Stimulated activated CD8-positive, alpha-beta memory T cell treated with anti-CD3 and anti-CD28 coated beads, Interleukin-7, amount 100 ng/mL, for 48 hours (primary cell): ENCODE results near the gene ADAMTS2.
"Not testable (repeated sequence)": the region's sequence is repeated elsewhere in the genome, so short reads cannot be mapped to it uniquely, and the experiment has no call there.

Source experiments
- DNase-seq, 2 donors: peaks; one replicate each; pipeline ENCODE4 v3.0.0-alpha.2; 2020; ENCODE audit warnings: low read depth in 1 of 2; ENCODE audit errors: extremely low read depth in 1 of 2

The ADAMTS2 gene

DNA sequence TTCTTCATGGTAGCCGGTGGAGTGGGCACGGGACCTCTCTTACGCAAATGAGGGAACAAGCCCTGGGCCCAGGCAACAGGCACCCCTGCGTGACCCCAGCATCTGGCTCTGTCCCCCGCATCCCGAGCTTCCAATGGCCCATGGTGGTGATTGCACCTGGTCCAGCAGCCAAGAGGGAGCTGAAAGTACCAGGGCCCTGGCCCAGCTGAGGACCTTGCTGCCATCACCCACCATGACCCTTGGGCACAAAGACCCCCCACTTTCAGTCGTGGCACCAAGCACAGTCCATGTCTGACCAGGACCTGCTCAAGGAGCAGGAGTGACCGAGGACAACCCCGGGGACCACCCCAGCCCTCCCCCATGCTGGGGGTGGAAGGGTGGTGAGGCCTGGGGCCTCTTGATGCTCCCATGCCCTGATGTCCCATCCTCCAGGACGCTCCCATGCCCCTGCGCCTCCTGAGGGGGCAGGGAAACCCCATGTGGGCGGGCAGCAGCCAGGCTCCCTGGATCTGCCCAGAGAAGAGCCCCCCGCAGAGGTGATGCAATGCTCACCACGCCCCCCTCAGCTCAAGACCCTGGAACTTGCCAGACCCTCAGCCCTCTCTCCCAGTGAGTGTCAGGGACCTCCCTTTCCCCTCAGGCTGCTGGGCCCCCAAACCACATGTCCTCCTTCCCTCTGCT is 123.9 kb downstream of the ADAMTS2 start:
- no peak for DNase-seq

DNA sequence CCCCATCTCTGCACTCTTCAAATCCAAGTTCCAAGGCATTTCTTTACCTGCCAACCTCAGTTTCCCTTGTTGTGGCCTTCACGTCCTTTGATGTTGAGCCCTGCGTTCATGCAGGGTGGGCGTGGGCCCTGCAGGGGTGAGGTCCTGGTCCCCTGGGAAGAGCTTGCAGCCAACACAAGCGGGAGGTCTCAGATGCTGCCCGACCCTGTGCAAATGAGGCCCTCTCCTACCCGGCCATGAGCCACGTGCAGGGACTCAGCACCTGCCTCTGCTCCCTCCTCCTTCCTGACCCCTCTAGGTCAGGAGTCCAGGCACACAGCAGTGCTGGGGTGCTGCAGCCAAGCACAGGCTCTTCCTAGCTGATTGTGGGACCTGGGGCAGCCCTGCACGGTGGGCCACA is 124.5 kb downstream of the ADAMTS2 start:
- no peak for DNase-seq

DNA sequence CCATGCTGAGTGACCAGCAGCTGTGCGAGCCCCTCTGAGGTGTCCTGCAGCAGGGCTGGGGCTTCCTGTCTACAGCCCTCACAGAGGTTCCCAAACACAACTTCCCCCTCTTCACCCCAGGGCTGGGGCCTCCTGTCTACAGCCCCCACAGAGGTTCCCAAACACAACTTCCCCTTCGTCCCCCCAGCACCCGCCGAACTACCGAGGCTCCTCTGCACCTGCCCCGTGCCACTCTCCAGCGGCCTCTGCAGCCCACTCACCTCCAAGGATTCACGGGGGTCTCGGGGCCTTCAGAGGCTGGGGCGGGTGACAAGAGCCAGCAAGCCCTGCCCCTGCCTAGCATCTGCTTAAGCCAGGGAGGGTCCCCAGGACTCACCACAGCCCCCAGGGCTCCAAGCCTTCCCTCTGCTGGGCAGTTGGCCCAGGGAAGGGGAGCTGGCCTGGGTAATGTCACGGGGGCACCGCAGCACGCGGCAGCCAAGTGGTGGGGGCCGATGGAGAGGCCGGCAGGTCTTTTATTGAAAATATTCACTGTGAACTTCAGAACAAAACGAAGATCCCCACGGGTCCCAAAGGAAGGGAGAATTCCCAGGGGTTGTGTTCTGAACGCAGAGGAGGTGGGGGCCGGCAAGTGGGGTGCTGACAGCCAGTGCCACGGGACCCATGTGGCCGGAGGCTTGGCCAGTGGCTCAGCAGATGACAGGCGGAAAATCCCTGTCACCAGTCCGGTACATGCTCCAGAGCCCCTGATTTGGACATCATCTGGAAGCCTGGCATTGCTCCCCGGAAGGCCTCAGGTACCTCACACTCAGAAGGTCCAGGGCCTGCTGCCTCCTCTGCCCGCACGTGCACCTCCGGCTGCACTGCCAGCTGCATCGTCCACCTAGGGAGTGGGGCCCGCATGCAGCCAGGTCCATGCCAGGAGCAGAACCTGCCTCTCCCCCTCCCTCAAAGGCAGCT is 125.3 kb downstream of the ADAMTS2 start:
- DNase-seq = no peak

DNA sequence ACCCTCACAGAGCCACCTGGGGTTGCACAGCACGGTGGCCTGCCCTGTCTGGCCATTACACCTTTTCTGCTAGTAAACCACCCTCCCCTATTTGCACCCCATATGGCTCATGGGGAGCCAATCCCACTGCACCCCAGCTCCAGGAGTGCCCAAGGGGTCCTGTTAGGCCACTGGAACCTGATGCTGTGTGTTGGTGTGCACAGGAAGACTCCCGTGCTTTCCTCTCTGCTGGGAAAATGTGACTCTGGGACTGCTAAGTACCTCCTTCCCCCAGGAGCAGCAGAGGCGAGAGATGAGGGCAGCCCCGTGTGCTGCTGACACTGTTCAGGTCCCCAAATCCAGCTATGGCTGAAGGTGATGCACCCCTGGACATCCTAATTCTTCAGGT is 126.3 kb downstream of the ADAMTS2 start:
- no peak for DNase-seq

DNA sequence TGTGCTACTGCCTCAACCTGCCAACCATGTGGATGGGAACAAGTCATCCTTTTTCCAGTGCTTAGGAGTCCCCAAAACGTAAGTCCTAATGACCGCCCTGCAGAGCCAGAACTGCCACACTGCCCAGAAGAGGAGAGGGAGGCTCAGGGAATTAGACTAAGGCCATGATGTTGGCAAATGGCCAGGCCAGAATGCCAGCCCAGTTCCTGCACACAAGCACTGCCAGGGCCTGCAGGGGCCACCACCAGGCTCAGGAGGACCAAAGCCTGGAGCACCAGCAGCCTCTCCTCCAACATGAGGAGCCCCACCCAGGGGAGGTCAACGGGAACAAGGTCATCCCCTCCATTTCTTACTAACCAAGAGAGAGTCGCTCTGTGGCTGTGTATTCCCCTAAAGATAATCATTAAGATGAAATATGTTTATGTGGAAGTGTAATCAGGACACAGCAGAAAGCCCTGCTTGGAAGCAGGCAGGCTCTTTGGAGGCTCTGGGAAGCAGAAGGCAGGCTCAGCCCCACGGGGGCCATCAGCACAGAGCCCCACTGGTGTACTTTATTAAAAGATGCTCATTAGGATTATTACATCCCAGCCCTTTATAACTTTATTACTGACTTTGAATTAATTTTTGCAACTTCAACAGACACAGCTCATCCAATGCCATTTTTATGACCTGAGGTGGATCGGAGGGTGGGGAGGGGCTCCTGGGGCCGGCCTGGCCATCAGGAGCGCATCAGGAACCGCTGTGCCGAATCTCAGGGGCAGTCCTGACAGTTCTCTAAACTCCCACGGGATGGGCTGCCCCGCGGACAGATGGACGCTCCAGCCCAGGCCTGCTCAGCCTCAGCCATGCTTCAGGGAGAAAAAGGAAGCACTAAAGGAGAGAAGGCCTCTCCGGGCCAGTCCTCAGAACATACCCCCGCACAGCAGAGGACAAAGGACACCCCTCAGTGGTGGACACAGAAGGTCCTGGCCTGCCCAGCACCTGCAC is 127.0 kb downstream of the ADAMTS2 start:
- no peak for DNase-seq

DNA sequence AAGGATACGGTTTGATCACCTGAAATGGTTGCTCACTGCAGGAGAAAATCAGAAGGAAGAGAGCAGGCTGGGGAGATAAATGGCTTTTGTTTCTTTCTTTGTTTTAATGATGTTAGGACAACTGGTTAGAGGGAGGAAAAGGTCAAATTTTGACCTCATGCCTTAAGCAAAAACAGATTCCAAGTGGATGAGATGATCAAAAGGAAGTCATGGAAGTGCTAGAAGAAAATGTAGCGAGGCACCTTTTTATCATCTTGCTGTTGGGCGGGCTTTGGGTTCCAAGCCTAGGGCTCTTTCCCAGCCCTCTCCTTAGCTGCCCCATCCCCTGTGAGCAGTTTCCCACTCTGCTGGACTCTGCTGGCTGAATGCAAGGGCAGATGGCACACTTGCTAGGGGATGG is 127.9 kb downstream of the ADAMTS2 start:
- DNase-seq = no peak

DNA sequence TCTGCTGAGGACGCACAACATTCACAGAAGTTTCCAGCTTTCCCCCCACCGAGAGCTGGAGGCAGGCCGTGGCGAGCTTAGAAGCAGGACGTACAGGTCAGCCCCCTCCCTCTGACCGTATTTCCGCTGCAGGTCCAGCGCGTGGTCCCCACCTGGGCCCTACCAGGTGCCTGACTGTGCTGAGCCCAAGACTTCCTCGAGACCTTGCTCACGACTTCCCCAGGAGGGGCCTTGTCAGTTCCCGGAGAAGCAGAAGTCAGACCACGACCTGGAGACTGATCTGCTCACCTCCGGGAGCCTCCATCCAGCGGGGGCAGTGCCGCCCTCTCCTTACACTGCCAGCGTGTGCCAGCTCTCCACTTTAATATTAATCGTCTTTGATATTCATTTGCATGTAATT is 128.9 kb downstream of the ADAMTS2 start:
- DNase-seq = not testable (repeated sequence)

DNA sequence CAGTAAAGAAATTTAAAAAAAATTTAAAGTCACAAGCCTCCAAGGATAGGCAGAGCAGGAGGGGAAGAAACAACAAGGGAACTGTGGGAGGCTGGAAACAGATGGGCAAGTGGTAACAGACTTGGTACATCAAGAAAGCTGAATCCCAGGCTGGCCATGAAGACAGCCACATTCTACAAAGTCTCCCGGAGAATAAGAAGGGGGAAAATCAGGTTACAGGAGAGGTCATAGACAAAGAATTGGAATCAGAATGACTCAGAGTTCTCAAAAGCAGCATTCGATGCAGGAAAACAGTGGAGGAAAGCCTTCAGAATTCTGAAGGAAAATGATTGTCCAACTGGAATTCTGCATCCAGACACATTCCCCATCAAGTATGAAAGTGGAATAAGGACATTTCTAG is 129.7 kb downstream of the ADAMTS2 start:
- DNase-seq = no peak

DNA sequence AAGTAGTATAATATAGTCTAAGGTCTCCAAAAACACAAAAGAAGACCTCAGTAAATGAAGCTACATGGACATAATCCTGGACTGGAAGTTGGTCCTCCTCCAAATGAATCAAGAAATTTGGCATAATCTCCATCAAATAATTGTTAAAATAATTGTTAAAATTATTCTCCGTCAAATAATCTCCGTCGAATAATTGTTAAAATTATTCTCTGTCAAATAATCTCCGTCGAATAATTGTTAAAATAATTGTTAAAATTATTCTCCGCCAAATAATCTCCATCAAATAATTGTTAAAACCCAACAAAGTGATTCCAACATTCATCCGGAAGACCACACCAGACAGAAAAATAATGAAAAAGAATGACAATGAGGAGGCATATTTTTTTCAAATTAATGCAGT is 130.6 kb downstream of the ADAMTS2 start:
- no peak for DNase-seq

DNA sequence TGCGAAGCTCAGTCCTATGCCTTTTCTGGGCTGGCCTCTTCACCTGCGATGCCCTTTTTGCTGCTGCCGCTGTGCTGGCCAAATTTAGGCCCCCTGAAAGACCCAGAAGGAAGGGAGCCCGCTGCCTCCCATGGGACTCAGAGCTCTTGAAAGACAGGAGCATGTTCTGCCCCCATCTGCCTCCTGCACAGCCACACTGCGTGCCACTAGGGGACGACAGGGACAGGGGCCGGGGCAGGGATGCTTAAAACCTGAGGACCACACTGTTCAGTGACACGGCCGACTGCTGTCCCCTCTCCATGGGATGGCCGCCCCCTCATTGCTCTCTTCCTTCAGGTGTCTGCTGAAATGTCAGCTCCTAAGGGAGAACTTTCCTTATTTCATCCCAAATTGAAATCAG is 132.4 kb downstream of the ADAMTS2 start:
- no peak for DNase-seq

DNA sequence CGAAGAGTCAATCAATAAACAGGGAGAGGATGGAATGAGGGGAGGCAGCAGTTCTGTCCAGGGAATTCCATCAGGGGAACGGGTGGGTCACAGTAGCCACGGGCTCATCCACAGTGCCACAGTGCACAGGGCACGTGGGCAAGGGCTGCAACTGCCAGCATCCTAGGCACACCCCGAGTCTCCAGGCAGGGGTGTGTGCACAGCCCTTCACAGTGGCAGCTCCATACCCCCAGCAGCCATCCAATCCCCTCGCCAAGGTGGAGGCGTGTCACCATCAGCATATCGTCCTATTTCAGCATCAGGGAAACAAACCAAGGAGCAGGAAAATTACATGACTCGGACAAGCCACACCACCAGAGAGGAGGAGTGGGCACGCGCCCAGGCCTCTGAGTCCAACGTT is 133.6 kb downstream of the ADAMTS2 start:
- no peak for DNase-seq

DNA sequence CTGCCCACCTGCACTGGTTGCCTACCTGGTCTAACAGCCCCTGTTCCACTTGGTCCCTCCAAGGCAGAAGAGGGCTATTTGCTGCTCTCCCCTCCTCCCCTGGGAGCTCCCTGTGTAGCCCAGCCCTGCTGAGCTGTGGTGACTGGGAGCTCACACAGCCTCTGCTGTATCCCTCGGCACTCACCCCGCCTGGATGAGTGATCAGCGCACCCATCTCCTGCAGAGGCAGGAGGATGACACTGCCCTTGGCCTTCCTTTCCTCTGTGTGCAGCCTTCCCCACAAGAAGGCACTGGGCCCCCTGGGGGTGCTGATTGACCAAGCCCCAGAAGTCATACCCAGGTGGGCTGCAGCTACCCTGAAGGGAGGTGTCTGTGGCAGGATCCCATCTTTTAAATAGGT is 134.2 kb downstream of the ADAMTS2 start:
- no peak for DNase-seq

DNA sequence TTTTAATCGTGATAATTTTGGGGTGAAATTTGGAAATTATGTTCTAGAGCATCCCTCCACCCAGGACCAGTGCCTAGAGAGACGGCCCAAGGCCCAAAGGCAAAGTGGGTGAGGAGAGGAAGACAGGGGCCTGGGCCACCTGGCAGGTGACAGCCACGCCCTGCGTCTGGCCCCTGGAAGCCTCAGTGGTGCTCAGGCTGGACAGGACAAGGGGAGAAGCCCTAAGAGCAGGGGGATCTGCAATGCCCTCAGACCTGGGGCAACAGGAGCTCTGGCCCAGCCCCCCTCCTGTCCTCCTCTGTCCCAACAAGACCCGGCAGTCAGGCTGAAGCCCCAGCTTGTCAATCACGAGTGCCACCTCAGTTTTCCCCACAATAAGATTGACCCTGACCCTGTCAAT is 134.8 kb downstream of the ADAMTS2 start:
- no peak for DNase-seq

DNA sequence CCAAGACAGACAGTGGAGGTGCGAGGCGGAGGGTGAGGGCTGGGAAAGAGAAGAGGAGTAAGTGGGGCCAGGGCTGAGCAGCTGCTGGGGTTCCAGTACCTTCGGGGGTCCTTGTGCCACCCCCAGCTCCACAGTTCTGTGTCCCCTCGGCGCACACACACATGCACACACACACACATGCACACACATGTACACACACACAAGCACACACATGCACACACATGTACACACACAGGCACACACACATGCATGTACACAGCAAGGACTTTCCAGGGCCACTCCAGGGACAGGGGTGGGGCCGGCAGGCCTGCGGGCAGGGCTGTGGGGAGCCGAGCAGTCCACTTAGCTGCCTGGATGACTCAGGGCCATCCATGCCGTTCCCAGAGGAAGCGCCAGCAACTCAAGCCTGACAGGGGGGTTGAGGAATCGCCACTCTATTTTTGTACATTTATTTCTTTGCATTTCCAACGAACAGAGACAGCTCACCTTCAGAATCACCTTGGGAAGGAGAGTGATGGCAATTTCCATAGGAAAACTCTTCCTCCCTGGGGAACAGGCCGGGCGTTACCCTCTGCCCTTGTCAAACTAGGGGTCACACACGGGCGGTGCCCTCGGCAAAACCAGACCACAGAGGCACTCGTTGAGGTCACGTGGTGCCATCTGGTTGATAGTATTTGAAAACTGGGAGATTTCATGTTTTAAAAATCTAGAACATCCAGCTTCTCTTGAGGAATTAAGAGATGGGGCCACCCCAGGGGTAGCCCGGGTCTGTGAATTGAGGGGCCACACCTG is 135.7 kb downstream of the ADAMTS2 start:
- DNase-seq = no peak

DNA sequence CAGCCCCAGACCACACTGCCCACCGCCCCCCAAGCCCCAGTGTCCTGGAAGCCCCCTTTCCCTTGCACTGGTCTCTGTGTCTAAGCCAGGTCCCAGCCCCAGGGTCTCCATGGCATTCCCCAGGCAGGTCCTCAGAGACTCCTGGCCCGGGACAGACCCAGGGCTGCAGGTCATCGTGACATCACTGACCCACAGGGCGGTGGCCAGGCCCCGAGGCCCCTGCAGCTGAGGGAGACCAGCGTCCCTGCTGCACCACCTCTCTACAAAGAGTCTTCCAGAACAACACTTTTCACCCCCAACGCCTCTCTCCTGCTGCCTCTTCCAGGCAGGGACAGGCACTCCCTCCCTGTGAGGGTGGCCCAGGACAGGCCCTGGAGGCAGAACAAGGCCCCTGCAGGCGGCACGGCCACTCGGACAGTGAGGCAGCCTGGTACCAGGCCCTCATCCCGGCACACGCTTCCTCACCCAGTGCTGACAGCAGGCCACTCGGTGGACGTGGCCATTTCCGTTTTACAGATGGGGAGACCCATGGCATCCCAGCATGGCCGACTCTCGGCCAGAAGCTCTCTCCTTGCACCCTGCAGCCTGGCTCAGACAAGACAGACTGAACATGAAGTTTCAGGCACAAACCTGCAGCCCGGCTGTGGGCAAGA is 136.4 kb downstream of the ADAMTS2 start:
- DNase-seq = no peak

DNA sequence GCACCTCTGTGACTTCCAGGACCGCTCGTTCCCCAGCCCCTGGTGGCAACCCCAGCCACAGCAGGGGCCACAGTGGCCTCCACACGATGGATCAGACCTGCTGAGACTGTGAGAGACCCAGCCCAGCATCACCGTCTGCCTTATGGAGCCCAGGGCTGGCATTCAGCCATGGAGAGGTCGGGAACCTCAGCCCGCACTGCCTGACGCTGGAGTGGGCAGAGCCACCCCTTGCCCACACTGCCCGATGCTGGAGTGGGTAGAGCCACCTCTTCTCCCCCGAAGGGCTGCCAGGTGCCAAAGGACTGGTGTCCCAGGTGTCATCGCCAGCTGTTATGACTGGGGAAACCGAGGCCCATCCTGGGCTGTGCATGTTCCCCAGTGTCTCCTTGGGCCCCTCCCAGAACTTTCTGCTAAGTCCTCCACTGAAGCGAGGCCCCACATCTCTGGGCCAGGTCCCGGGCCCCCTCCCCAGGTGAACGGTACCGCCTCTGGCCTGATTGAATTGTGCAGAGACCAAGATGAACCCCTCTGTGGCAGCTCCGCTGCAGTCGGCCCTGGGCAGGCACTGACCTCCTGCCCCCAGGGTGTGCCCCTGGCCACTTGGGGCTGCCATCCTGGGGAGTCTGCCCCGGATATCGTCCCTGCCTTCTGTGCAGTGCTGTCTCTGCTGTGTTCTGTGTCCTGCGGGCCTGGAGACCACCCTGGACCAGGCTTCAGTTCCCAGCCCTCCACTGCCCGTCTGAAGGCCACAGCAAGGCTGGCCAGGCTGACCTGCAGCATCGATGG is 137.1 kb downstream of the ADAMTS2 start:
- DNase-seq = no peak

DNA sequence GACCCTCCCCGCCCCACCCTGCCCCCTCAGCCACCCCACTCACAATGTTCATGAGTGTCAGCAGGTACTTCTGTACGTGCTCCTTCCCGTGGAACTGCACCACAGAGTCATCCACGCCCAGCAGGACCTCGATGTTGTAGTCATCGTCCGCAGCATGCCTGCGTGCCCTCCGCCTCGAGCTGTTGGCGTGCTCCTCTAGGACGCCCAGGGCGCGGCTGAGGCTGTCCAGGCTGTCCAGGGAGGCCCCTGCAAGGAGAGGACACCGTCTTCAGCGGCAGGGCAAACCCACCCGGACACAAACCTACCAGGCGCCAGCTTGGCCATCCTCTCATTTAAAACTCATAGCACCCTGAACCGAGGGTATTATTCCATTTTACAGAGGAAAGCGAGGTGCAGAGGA is 137.8 kb downstream of the ADAMTS2 start:
- no peak for DNase-seq

DNA sequence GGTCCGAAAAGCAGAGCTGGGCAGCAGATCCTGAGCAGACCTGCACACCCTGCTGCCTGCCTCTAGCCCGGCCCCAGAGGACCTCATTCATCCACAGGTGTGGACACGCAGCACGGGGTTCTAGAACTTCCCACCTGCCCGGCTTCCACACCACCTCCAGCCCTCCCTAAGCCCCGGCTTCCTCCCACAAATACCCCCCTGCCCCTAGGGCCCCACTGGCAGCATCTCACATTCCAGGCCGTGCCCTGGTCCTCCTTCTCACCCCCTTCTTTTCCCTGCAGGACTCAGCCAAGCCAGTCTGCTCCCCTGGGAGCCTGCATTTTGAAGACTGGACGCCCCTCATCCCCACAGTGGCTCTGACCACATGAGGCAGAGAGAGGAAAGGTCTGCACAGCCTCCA is 138.9 kb downstream of the ADAMTS2 start:
- no peak for DNase-seq

DNA sequence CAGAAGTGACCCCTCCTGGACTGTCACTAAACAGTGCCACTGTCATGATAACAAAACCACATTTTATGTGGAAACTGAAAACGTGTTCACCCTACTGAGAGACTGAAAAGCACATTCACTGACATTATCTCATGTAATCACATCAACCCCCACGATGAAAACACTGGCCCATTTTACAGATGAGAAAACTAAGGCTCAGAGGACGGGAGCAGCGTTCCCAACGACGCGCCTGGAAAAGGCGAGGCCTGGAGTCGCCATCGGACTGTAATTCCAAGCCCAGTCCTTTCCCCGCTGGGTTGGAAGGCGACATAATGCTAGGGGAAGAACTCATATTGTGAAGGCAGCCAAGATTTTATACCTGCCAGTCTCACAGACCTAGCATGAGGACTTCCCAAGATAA is 140.0 kb downstream of the ADAMTS2 start:
- DNase-seq = no peak
